MM.1S (cell line): ENCODE measurements around the gene RASGRF2.

ENCODE experiments used
- DNase-seq: peaks from one replicate; pipeline ENCODE4 v3.0.0-alpha.2; 2015
- H2AFZ ChIP-seq: fragments of 300-600 bp; sonication (generic); 2 replicates; pipeline ENCODE4 v1.6.0; 2016; ENCODE audit warnings: antibody characterized with exemption, low read length
- H3F3A ChIP-seq: fragments of 300-600 bp; sonication (generic); 2 replicates; pipeline ENCODE4 v1.6.1; 2016; ENCODE audit warnings: mild to moderate bottlenecking, antibody characterized with exemption, low read length, moderate library complexity, mixed read lengths; ENCODE audit not compliant: insufficient read depth
- H3K27ac ChIP-seq: fragments of 300-600 bp; sonication (generic); 2 replicates; pipeline ENCODE4 v1.5.1; 2016; ENCODE audit warnings: mild to moderate bottlenecking, low read length
- H3K27me3 ChIP-seq: fragments of 300-600 bp; sonication (generic); replicated peaks from 2 replicates; pipeline ENCODE4 v1.6.0; 2016; ENCODE audit warnings: low read length; ENCODE audit not compliant: insufficient read depth
- H3K36me3 ChIP-seq: fragments of 300-600 bp; sonication (generic); replicated peaks from 2 replicates; pipeline ENCODE4 v1.6.1; 2016; ENCODE audit warnings: mild to moderate bottlenecking, low read length, mixed read lengths; ENCODE audit not compliant: insufficient read depth
- H3K4me1 ChIP-seq: fragments of 300-600 bp; sonication (generic); 2 replicates; pipeline ENCODE4 v1.6.1; 2016; ENCODE audit warnings: low read length, mixed read lengths
- H3K4me2 ChIP-seq: fragments of 300-600 bp; sonication (generic); 2 replicates; pipeline ENCODE4 v1.6.0; 2016; ENCODE audit warnings: low read depth, low read length
- H3K4me3 ChIP-seq: fragments of 300-600 bp; sonication (generic); 2 replicates; pipeline ENCODE4 v1.5.1; 2016; ENCODE audit warnings: low read length, mixed read lengths
- H3K79me2 ChIP-seq: fragments of 300-600 bp; sonication (generic); 2 replicates; pipeline ENCODE4 v1.6.1; 2016; ENCODE audit warnings: mixed run types, low read length, mixed read lengths
- H3K9ac ChIP-seq: fragments of 300-600 bp; sonication (generic); 2 replicates; pipeline ENCODE4 v1.6.1; 2016; ENCODE audit warnings: low read length, mixed read lengths
- H3K9me2 ChIP-seq: fragments of 300-600 bp; sonication (generic); replicated peaks from 2 replicates; pipeline ENCODE4 v1.6.1; 2016; ENCODE audit warnings: mild to moderate bottlenecking, low read length, mixed read lengths; ENCODE audit not compliant: insufficient read depth
- H3K9me3 ChIP-seq: fragments of 300-600 bp; sonication (generic); replicated peaks from 2 replicates; pipeline ENCODE4 v1.6.1; 2016; ENCODE audit warnings: mild to moderate bottlenecking, low read length, mixed read lengths; ENCODE audit not compliant: insufficient read depth
- H4K20me1 ChIP-seq: fragments of 300-600 bp; sonication (generic); 2 replicates; pipeline ENCODE4 v1.6.1; 2016; ENCODE audit warnings: mild to moderate bottlenecking, low read length, moderate library complexity, mixed read lengths; ENCODE audit not compliant: insufficient read depth
- CTCF ChIP-seq: fragments of 300-600 bp; sonication (generic); IDR thresholded peaks from 2 replicates; pipeline ENCODE4 v1.5.1; 2016; ENCODE audit warnings: antibody characterized with exemption, low read length, mixed read lengths
- EZH2 ChIP-seq: fragments of 300-600 bp; sonication (generic); optimal IDR thresholded peaks from 2 replicates; pipeline ENCODE3; 2017; ENCODE audit warnings: low read depth, mild to moderate bottlenecking, antibody characterized with exemption, low read length, mixed read lengths
- EZH2phosphoT487 ChIP-seq: fragments of 300-600 bp; sonication (generic); IDR thresholded peaks from 2 replicates; pipeline ENCODE4 v1.6.1; 2018; ENCODE audit warnings: antibody characterized with exemption, low read length

Gene RASGRF2

GRCh38 chr5:81105261-81105877 is 145.2 kb downstream of the RASGRF2 start:
- H3K4me1 ChIP-seq = no peaks in the 10 kb centered on the region
- no peak overlapping the region for H3K4me2 ChIP-seq
- no peaks in the 10 kb centered on the region for H3K79me2 ChIP-seq

GRCh38 chr5:81115261-81115660 is 155.1 kb downstream of the RASGRF2 start:
- no peak overlapping the region for H3K9ac ChIP-seq
- H3K27ac ChIP-seq = no peak overlapping the region
- H3K9me2 ChIP-seq = no peaks in the 10 kb centered on the region
- no peaks in the 10 kb centered on the region for H3K27me3 ChIP-seq
- no peaks in the 10 kb centered on the region for H3K36me3 ChIP-seq
- no peaks in the 10 kb centered on the region for H3K4me1 ChIP-seq
- H3F3A ChIP-seq = no peaks in the 10 kb centered on the region
- H3K79me2 ChIP-seq = no peaks in the 10 kb centered on the region
- no peaks in the 10 kb centered on the region for H4K20me1 ChIP-seq
- no peak overlapping the region for H2AFZ ChIP-seq
- no peak for DNase-seq
- no peak for TF ChIP-seq CTCF
- TF ChIP-seq EZH2phosphoT487 = no peak
- H3K4me3 ChIP-seq = no peak overlapping the region
- H3K4me2 ChIP-seq = no peak overlapping the region
- H3K9me3 ChIP-seq = no peaks in the 10 kb centered on the region

More at GRCh38 chr5:81105261-81105877, 145.2 kb downstream of the RASGRF2 start:
- Histone ChIP-seq H4K20me1 (no peaks in the 10 kb centered on the region), H3K36me3 (no peaks in the 10 kb centered on the region), H3K27me3 (no peaks in the 10 kb centered on the region), H3K9me3 (no peaks in the 10 kb centered on the region), H2AFZ (no peak overlapping the region), H3K9me2 (no peaks in the 10 kb centered on the region), H3F3A (no peaks in the 10 kb centered on the region), H3K9ac (no peak overlapping the region), H3K4me3 (no peak overlapping the region), H3K27ac (no peak overlapping the region)
- DNase-seq = no peak
- TF ChIP-seq EZH2phosphoT487 (no peak), EZH2 (no peak), CTCF (no peak)

- no peak overlapping the region for H3K27ac ChIP-seq
- H3K4me3 ChIP-seq = no peak overlapping the region
- no peak overlapping the region for H2AFZ ChIP-seq
- H3K9ac ChIP-seq = no peak overlapping the region
- no peaks in the 10 kb centered on the region for H3K79me2 ChIP-seq
- H3K4me1 ChIP-seq = no peaks in the 10 kb centered on the region
- no peak for TF ChIP-seq EZH2phosphoT487
- no peak for TF ChIP-seq EZH2
- no peak for TF ChIP-seq CTCF
- no peaks in the 10 kb centered on the region for H3F3A ChIP-seq
- H3K9me3 ChIP-seq = no peaks in the 10 kb centered on the region
- H3K4me2 ChIP-seq = no peak overlapping the region
- no peak for DNase-seq
- H4K20me1 ChIP-seq = no peaks in the 10 kb centered on the region
- no peaks in the 10 kb centered on the region for H3K36me3 ChIP-seq
- no peaks in the 10 kb centered on the region for H3K27me3 ChIP-seq
- H3K9me2 ChIP-seq = no peaks in the 10 kb centered on the region
Measured at GRCh38 chr5:81117566-81117965, 157.4 kb downstream of the RASGRF2 start.
